NOMO-1 treated with dmso at 0.1 percent for 144 hours (cell line): ENCODE data around the gene C17orf107.
A peak's percentile ranks its signal among the peaks of the same experiment; 100 is the strongest.

Experiments
- DNase-seq: peaks from one replicate; lab custom pipeline; 2025; ENCODE audit not compliant: unreplicated experiment; lab: John Stamatoyannopoulos, UW

Gene C17orf107

GRCh38 chr17:4948166-4948930 lies 49.0 kb downstream of the C17orf107 start, which contains the start of gene PFN1:
PFN1 (minus strand) TSS chr17:4948530; CDS start chr17:4948394, 136 bp downstream.
- DNase-seq, result peak; percentile 96

GRCh38 chr17:4948931-4949320 lies 49.6 kb downstream of the C17orf107 start:
- DNase-seq, result peak; percentile 93

- DNase-seq, result peak; percentile 68
Observed at GRCh38 chr17:4949321-4950074, 50.2 kb downstream of the C17orf107 start.

GRCh38 chr17:4950075-4950745 lies 50.9 kb downstream of the C17orf107 start:
- no peak for DNase-seq

- DNase-seq, result no peak
Observed at GRCh38 chr17:4950746-4951204, 51.4 kb downstream of the C17orf107 start, which contains the start of gene ENO3. ENO3 (plus strand) TSS chr17:4951119; CDS start chr17:4951830, 711 bp downstream.

GRCh38 chr17:4951486-4951885 lies 52.1 kb downstream of the C17orf107 start:
- DNase-seq, result no peak
